GM10266 (cell line): ENCODE measurements around the gene ANKRD40.
A peak's percentile ranks its signal among the peaks of the same experiment; 100 is the strongest.
"Not testable (repeated sequence)": the region's sequence is repeated elsewhere in the genome, so short reads cannot be mapped to it uniquely, and the experiment has no call there.

Experiments used
- DNase-seq: peaks from one replicate; pipeline ENCODE4 v3.0.0; 2012; ENCODE audit errors: extremely low spot score
- CTCF ChIP-seq: IDR thresholded peaks from 2 replicates; pipeline ENCODE4 v1.5.1; 2012; ENCODE audit warnings: mild to moderate bottlenecking, low read depth; ENCODE audit not compliant: control insufficient read depth, insufficient read depth; ENCODE audit errors: missing control alignments

The ANKRD40 gene

GRCh38 chr17:50710025-50710424 is 2.3 kb upstream of the ANKRD40 start:
- DNase-seq: no peak
- no peak for TF ChIP-seq CTCF

GRCh38 chr17:50709053-50709452 is 1.3 kb upstream of the ANKRD40 start:
- DNase-seq: not testable (repeated sequence)

GRCh38 chr17:50708050-50709000 is 611 bp upstream of the ANKRD40 start:
- DNase-seq: peak; percentile 32
- TF ChIP-seq CTCF: no peak

- TF ChIP-seq CTCF: no peak
- DNase-seq: no peak
Measured at GRCh38 chr17:50703162-50703561, 4.6 kb downstream of the ANKRD40 start.

GRCh38 chr17:50699410-50699809 is 8.3 kb downstream of the ANKRD40 start:
- no peak for DNase-seq

GRCh38 chr17:50697663-50698272 is 9.9 kb downstream of the ANKRD40 start:
- TF ChIP-seq CTCF: no peak
- no peak for DNase-seq

More at GRCh38 chr17:50699410-50699809, 8.3 kb downstream of the ANKRD40 start:
- TF ChIP-seq CTCF: no peak

GRCh38 chr17:50697062-50697461 is 10.7 kb downstream of the ANKRD40 start:
- TF ChIP-seq CTCF: no peak
- no peak for DNase-seq
